Thymus (tissue), 11 donors: ENCODE results near the gene ADIPOR2. TPM values are rescaled to one million over a fixed set of nuclear protein-coding genes. Genes with fewer than 3 reads are reported as not detected.

Source experiments
- DNase-seq, 9 donors: peaks; one replicate each; pipeline ENCODE4 v3.0.0-alpha.2; 2013; ENCODE audit warnings: low spot score in 9 of 9, low read depth in 6 of 9, missing footprints in 1 of 9
- H3K27ac ChIP-seq, 2 donors: one replicate each; pipeline ENCODE4 v1.5.1; 2013; ENCODE audit warnings: control low read depth in 1 of 2, low read depth in 1 of 2, low read length in 1 of 2, mild to moderate bottlenecking in 1 of 2, moderate library complexity in 1 of 2
- H3K27me3 ChIP-seq, 2 donors: one replicate each; pipeline ENCODE4 v1.5.1; 2013; ENCODE audit warnings: low read length in 1 of 2; ENCODE audit not compliant: control insufficient read depth in 2 of 2, insufficient read depth in 1 of 2
- H3K36me3 ChIP-seq, 2 donors: one replicate each; pipeline ENCODE4 v1.5.1; 2013; ENCODE audit warnings: low read length in 1 of 2, mild to moderate bottlenecking in 1 of 2, moderate library complexity in 1 of 2; ENCODE audit not compliant: control insufficient read depth in 2 of 2, insufficient read depth in 2 of 2
- H3K4me1 ChIP-seq, 2 donors: one replicate each; pipeline ENCODE4 v1.5.1; 2013; ENCODE audit warnings: low read length in 2 of 2; ENCODE audit not compliant: control insufficient read depth in 2 of 2, insufficient read depth in 2 of 2
- H3K4me3 ChIP-seq, 2 donors: one replicate each; pipeline ENCODE4 v1.5.1; 2013; ENCODE audit warnings: low read length in 2 of 2, control low read depth in 1 of 2, mild to moderate bottlenecking in 1 of 2
- H3K9me3 ChIP-seq, 2 donors: one replicate each; pipeline ENCODE4 v1.5.1; 2013; ENCODE audit warnings: low read length in 1 of 2, mild to moderate bottlenecking in 1 of 2; ENCODE audit not compliant: control insufficient read depth in 2 of 2, insufficient read depth in 1 of 2
- WGBS: extraction: QIAGEN DNeasy Blood & Tissue Kit; methylation state at CpG from one replicate; pipeline ENCODE4 v1.1.7; 2013; 5-methylcytosine and 5-hydroxymethylcytosine counted together
- polyA plus RNA-seq: library from polyadenylated mRNA; stranded (reverse); fragments of 200-250 nt; gene quantifications from one replicate; pipeline ENCODE4 v1.2.3, GENCODE V29; 2013
- total RNA-seq: library from RNA; stranded (reverse); fragments of 120-200 nt; gene quantifications from one replicate; pipeline ENCODE4 v1.2.4, GENCODE V29; 2013
- donor health status: healthy.

ADIPOR2 gene
- total and polyA plus RNA-seq, 2 donors: 17.6 to 25.6 TPM

DNA sequence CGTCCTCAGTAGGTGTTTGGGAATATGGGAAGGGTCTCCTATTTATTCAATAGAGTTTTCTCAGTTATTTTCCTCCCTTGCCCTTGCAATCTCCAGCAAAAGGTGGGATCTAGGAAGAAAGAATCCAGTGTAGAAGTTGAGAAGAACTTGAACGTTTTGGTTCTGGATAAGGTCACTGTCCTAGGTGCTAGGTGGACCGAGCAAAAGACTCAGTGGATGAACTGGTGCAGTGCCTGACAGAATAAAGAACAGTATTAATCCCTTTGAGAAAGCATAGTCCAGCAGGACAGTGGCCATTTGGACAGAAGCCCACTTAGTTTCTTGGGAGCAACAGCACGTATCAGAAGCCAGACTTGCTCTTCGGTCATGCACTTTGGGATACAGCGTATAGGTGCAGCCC lies 96.8 kb downstream of the ADIPOR2 start:
- DNase-seq: no peak
- Histone ChIP-seq H3K4me3 (no peak overlapping the region), H3K27me3 (no peaks in the 10 kb centered on the region), H3K9me3 (no peaks in the 10 kb centered on the region), H3K27ac (no peak overlapping the region), H3K36me3 (peaks cover 20 to 38% of the 10 kb centered on the region in 2 donors), H3K4me1 (peaks cover 6 to 20% of the 10 kb centered on the region in 2 donors)
- 89% methylated on average over 6 of the region's 6 CpGs for WGBS

GRCh38 chr12:1790444-1790843 lies 99.6 kb downstream of the ADIPOR2 start:
- 76% methylated on average over 7 of the region's 7 CpGs for WGBS
- H3K36me3 ChIP-seq: peaks cover 10 to 21% of the 10 kb centered on the region in 2 donors
- no peak overlapping the region for H3K4me3 ChIP-seq
- H3K27me3 ChIP-seq: peaks cover 0 to 4% of the 10 kb centered on the region in 2 donors
- peaks cover 6 to 26% of the 10 kb centered on the region in 2 donors for H3K4me1 ChIP-seq
- no peak for DNase-seq
- no peaks in the 10 kb centered on the region for H3K9me3 ChIP-seq
- no peak overlapping the region for H3K27ac ChIP-seq

- DNase-seq: peak; percentile 45 to 88 (median 67)
- H3K36me3 ChIP-seq: peaks cover 10 to 12% of the 10 kb centered on the region in 2 donors
- peaks cover 0 to 4% of the 10 kb centered on the region in 2 donors for H3K27me3 ChIP-seq
- H3K9me3 ChIP-seq: no peaks in the 10 kb centered on the region
- peak overlapping the region in 1 of 2 donors; percentile 51 for H3K27ac ChIP-seq
- no peak overlapping the region for H3K4me3 ChIP-seq
- 8% methylated on average over 10 of the region's 10 CpGs for WGBS
- H3K4me1 ChIP-seq: peaks cover 10 to 33% of the 10 kb centered on the region in 2 donors
These were observed 100.4 kb downstream of the ADIPOR2 start for GRCh38 chr12:1791104-1791841.

- peaks cover 0 to 4% of the 10 kb centered on the region in 2 donors for H3K27me3 ChIP-seq
These were observed 101.5 kb downstream of the ADIPOR2 start for GRCh38 chr12:1792406-1792805.

DNA sequence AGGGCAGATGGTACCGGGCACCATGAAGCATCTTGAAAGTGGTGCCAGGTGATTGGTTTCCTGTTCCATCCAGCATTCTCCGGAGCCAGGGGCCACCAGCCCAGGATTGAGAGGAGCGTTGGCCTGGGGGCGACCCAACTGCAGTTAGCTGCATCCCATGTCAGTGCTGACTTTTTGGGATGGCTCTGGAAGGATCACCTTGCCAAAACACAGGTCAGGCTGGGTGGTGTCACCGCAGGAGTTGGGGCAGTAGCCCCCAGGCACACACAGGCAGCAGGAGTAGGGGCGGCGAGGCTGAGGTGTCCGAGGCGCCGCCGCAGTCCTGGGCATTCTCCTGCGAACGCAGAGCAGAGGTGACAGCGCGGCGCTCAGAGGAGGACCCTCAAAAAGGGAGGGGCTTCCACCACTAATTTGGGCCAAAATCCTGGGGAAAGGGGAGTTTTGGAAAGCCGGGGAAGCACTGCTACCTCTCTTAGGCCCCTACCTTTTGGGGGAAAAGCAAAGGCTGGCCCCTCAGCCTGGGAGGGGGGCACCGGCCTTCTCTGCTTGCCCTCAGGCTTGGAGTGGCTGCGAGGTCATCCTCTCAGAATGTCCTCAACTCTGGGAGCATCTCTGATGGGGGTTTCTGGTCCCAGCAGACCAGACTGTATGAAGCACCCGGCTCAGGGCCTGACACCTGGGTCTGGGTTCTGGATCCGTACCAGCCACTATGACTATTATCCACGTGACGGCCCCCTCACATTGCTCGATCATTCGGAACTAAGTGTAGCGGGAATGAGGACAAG lies 102.7 kb downstream of the ADIPOR2 start:
- WGBS: 95% methylated on average over 26 of the region's 26 CpGs
- Histone ChIP-seq H3K27me3 (peaks cover 0 to 4% of the 10 kb centered on the region in 2 donors), H3K27ac (no peak overlapping the region), H3K9me3 (no peaks in the 10 kb centered on the region), H3K4me3 (no peak overlapping the region), H3K36me3 (no peaks in the 10 kb centered on the region), H3K4me1 (peaks cover 10 to 44% of the 10 kb centered on the region in 2 donors)
- DNase-seq: no peak

More at GRCh38 chr12:1792406-1792805, 101.5 kb downstream of the ADIPOR2 start:
- Histone ChIP-seq H3K27ac (no peak overlapping the region), H3K36me3 (peaks cover under 1 to 5% of the 10 kb centered on the region in 2 donors), H3K9me3 (no peaks in the 10 kb centered on the region), H3K4me1 (peaks cover 10 to 40% of the 10 kb centered on the region in 2 donors), H3K4me3 (no peak overlapping the region)
- DNase-seq: no peak
- WGBS: 97% methylated on average over 6 of the region's 6 CpGs

DNA sequence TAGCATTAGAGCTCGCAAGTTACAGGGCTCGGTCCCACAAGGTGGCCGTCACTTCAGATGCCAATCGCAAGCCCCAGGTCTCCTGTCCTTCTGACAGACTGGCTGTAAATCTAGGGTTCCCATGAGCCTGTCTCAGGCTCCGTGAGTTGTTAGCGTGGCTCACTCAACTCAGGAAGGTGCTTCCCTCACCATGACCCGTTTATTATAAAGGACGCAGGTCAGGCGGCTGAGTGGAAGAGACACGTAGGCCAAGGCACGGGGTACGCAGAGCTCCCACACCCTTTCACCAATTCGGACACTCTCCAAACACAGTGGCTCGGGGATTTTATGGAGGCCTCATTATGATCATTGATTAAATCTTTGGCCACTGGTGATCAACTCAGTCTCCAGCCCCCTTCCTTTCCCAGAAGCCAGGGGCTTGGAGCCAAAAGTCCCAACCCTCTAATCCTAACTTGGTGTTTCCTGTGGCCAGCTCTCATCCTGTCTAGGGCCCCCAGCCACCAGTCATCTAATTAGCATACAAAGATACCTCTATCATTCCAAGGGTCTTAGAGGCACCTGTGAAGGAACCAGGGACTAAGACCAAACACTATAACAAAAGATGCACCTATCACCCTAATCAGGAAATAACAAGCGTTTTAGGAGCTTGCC lies 103.7 kb downstream of the ADIPOR2 start:
- 98% methylated on average over 15 of the region's 15 CpGs for WGBS
- Histone ChIP-seq H3K9me3 (no peaks in the 10 kb centered on the region), H3K27me3 (peaks cover 0 to 4% of the 10 kb centered on the region in 2 donors), H3K36me3 (no peaks in the 10 kb centered on the region), H3K4me1 (peaks cover 10 to 44% of the 10 kb centered on the region in 2 donors), H3K4me3 (no peak overlapping the region), H3K27ac (no peak overlapping the region)
- DNase-seq: no peak

DNA sequence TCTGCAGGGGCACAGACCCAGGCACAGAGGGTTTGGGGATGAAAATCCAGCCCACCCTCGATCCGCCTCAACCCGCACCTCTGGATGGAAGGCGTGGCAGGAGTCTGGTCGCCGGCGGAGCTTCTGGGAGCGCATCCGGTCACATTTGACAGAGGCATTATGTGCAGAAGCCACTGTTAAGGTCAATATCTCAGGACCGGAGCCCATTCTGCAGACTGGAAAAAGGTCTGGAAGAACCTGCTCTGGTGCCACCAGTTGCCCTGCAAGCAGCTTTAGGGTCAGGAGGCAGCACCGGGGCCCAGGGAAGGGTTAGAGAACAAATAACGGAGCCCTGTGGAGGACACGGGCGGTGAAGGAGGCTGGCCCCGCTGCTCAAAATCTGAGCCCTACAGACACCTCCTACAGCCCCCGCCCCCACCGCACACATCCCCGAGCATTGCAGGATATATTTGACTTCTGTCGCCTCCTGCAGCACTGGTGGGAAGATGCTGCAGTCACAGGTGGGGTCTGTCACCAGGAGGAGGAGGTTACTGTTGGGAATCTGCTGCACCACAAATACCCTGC lies 104.4 kb downstream of the ADIPOR2 start:
- peaks cover 10 to 43% of the 10 kb centered on the region in 2 donors for H3K4me1 ChIP-seq
- H3K27ac ChIP-seq: no peak overlapping the region
- H3K27me3 ChIP-seq: peaks cover 0 to 4% of the 10 kb centered on the region in 2 donors
- H3K36me3 ChIP-seq: no peaks in the 10 kb centered on the region
- no peak overlapping the region for H3K4me3 ChIP-seq
- H3K9me3 ChIP-seq: no peaks in the 10 kb centered on the region
- DNase-seq: no peak
- WGBS: 90% methylated on average over 19 of the region's 19 CpGs

- H3K27ac ChIP-seq: peak overlapping the region; percentile 85 to 86
- H3K27me3 ChIP-seq: peaks cover 0 to 4% of the 10 kb centered on the region in 2 donors
- no peaks in the 10 kb centered on the region for H3K36me3 ChIP-seq
- DNase-seq: peak; percentile 70 to 95 (median 88)
- WGBS: 9% methylated on average over 45 of the region's 45 CpGs
- H3K9me3 ChIP-seq: no peaks in the 10 kb centered on the region
- H3K4me3 ChIP-seq: peak overlapping the region; percentile 78 to 81
- H3K4me1 ChIP-seq: peaks cover 10 to 36% of the 10 kb centered on the region in 2 donors
These were observed 105.1 kb downstream of the ADIPOR2 start for GRCh38 chr12:1795785-1796514.
